Left hindlimb (tissue), 1 donor: Measurements from ENCODE around the gene USP37.
"Not testable (repeated sequence)": the region's sequence is repeated elsewhere in the genome, so short reads cannot be mapped to it uniquely, and the experiment has no call there.

ENCODE experiments used
- DNase-seq: peaks from one replicate; pipeline ENCODE4 v3.0.0-alpha.2; 2018

The USP37 gene

DNA sequence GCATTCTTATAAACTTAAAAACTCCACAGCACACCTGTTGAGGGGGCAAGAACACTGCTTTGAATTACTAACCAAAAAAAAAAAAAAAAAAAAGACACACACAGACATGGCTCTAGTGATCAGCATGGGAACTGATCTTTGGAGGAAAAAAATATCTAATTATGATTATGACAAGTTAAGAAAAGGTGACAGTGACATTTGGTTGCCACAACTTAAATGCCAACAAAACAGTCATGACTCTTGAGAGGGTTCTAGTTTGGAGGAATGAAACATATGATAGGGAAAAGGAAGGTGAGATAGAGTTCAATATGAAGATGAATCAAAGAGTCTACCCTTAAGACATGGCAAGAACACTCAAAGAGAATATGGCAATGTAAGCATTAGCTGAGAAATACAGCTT, 20.6 kb downstream of the USP37 start:
- no peak for DNase-seq

DNA sequence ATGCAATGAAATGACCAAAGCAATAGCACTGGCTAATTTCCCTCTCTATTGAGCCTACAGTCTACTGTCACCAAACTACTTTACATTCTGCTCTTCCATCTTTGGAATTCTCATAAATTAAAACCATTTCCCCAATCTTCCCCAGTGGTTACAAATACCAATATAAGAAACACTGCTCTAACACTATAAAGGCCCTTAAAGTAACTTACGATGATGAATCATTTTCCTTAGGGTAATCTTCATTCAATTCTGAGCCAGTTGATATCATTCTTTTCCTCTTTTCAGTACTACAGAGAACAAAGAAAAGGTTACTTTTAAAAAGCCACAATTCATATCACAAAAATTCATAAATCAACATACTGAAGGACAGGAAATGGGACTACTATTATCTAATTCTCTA, 22.1 kb downstream of the USP37 start:
- no peak for DNase-seq

- no peak for DNase-seq
These were observed 28.1 kb downstream of the USP37 start for GRCh38 chr2:218540015-218540414.

DNA sequence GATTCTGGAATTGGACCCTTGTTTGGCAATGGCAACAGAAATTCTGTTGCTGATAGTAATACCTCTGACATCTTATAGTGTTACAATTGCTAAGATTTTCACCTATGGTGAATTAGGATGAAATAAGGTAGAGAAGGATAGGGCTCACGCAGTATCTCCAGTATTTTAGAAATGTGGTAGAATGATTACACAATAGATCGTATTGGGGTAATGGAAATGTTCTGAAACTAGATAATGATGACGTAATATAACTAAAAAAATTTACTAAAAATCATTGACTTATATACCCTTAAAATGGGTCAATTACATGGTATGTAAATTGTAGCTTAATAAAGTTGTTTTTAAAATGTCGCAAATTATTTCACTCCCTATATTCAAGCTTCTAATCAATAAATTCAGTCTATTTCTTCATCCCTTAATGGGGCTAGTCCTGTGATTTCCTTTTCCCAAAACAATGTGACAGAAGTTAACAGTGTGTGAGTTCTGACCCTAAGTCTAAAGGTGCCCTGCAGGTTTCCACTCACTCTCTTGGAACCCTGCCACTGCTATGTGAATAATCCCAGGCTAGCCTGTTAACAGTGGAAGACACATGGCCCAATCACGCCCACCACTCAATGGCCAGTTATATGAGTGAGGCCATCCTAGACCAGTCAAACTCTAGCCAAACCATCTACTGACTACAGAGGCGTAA, 31.2 kb downstream of the USP37 start:
- DNase-seq, result no peak

DNA sequence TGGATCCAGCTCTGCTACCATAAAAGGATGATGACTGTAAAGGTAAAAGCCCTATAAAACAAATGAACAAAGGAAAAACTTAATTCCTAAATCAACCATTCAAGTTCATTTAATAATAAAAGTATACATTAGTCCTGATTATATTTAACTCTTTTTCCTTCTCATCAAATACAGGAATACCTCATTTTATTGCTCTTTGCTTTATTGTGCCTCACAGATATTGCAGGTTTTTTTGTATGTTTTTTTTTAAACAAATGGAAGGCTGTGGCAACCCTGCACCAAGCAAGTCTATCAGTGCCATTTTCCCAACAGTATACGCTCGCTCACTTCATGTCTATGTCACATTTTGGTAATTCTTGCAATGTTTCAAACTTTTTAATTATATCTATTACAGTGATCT, 38.2 kb downstream of the USP37 start:
- DNase-seq, result no peak

- DNase-seq, result not testable (repeated sequence)
These were observed 39.7 kb downstream of the USP37 start for GRCh38 chr2:218528409-218528808.

DNA sequence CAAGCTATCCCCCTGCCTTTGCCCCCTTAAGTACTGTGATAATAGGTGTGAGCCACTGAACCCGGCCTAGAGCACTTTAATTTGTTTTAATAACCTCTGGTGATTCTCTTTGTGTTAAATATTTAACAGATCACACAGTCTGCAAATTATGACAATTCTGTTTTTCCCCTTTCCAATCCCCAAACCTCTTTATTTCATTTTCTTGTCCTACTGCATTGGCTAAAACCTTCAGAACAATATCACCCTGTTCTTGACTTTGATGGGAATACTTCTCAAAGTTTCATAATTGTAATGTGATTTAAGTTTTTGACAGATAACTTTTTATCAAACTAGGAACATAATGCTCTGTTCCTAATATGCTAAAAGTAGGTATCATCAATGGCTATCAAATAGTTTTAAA, 44.5 kb downstream of the USP37 start:
- DNase-seq, result no peak

DNA sequence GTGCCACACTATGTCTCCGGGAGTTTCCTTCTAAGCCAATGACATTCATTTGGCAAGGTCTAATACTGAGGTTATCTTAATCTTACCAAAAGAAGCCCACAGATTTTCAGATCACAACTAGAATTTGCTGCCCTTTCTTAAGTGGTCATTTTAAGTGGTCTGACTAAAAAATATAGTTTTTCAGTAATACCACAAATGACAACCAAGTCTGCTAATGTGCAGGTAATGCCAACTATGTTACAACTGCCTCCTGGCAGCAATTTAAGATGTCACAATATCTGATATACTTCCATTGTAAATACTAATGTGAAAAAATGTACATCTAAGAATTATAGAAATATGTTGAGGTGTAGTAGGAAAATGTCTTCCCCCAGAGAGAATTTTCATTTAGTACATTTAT, 49.3 kb downstream of the USP37 start:
- no peak for DNase-seq

- no peak for DNase-seq
These were observed 50.5 kb downstream of the USP37 start for GRCh38 chr2:218517434-218518206.

DNA sequence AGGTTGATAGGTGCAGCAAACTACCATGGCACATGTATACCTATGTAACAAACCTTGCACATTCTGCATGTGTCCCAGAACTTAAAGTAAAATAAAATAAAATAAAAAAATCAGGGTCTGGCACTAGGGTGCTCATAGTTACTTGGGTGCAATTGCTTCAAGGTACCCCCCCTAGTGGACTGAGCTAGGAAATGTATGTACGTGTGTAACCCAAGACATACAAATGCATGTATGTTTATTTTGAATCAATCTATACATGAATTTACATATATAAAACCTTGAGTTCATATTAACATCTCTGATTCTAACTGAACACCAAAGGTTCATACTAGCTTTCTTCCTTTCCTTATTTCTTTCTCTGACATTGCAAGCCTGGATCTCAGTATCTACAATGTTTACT, 51.5 kb downstream of the USP37 start:
- DNase-seq, result no peak

- DNase-seq, result no peak
These were observed 54.5 kb downstream of the USP37 start for GRCh38 chr2:218513676-218514075.

GRCh38 chr2:218508299-218508698, 59.9 kb downstream of the USP37 start:
- no peak for DNase-seq

DNA sequence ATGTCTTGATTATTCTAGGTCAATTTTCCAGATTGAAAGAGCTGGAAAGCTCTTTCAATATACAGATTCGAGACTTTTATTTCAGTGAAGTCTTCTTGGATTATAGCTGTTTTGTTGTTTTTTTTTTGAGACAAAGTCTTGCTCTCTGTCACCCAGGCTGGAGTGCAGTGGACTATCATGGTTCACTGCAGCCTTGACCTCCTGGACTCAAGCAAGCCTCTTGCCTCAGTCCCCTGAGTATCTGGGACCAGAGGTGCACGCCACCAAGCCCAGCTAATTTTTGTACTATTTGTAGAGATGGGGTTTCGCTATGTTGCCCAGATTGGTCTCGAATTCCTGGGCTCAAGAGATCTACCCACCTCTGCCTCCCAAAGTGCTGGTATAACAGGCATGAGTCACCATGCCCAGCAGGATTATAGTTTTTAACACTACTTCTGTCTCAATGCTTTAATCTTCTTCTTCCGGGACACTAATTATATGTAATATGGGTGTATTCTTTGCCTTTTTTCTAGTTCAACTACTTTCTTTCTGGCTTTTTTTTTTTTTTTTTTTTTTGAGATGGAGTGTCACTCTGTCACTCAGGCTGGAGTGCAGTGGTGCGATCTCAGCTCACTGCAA, 62.3 kb downstream of the USP37 start:
- DNase-seq, result no peak

GRCh38 chr2:218501665-218502064, 66.5 kb downstream of the USP37 start:
- DNase-seq, result no peak

- DNase-seq, result no peak
These were observed 67.6 kb downstream of the USP37 start for GRCh38 chr2:218500501-218501060.

- DNase-seq, result no peak
These were observed 82.0 kb downstream of the USP37 start for GRCh38 chr2:218485986-218486667.

GRCh38 chr2:218482651-218483050, 85.5 kb downstream of the USP37 start:
- DNase-seq, result no peak

- no peak for DNase-seq
These were observed 88.6 kb downstream of the USP37 start for GRCh38 chr2:218479595-218479994.

DNA sequence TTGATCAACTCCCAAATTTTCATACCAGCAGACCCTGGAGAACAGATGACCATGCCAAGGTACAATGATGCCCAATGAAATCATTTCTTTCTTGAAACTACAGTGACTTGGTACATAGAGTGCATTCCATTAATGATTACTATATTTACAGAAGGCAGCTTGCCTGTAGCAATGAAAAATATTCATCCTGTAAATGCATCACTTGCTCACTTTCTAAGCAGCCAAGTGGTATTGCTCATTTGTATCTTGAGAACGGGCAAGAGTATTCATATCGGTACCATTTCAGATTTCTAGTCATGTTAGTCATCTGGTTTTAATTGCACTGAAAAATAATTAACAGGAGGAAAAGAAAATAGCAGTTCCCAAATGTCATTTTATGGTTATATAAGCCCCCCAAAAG, 89.6 kb downstream of the USP37 start:
- no peak for DNase-seq

DNA sequence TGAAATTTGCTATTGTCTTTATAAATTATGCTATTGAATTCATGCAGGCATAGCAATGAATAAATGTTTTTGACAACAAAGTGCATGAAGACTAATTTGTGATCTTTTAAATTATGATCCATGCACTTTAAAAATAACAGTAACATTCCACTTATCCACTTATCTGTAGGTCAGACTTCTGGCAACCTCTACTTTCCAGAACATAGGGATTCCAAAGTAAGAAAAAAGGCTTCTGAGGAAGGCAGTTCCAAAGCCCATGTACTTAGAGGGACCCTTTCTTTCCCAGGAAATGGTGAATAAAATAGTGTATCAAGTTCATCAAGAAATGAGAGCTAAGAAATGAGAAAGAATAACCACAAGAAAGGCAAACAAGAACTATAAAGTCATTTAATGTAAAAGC, 90.9 kb downstream of the USP37 start:
- DNase-seq, result no peak

- no peak for DNase-seq
These were observed 91.5 kb downstream of the USP37 start for GRCh38 chr2:218476676-218477075.

- no peak for DNase-seq
These were observed 93.6 kb downstream of the USP37 start for GRCh38 chr2:218474527-218474926.

- DNase-seq, result no peak
These were observed 95.2 kb downstream of the USP37 start for GRCh38 chr2:218472988-218473387.
